Pancreas (tissue), 10 donors: Measurements from ENCODE around the gene DHODH. TPM values are rescaled to one million over a fixed set of nuclear protein-coding genes. Genes with fewer than 3 reads are reported as not detected.

Experiments
- ATAC-seq, 4 donors: fragments of 200-7000 bp; cut with Tn5 transposase; one replicate each; pipeline versions ENCODE4 v1.8.0 to v1.9.1; 2020; ENCODE audit warnings: mild to moderate bottlenecking in 4 of 4, moderate library complexity in 4 of 4
- DNase-seq, 6 donors: peaks; one replicate each; pipeline ENCODE4 v3.0.0-alpha.2; 2020
- FAIRE-seq: peaks from 2 replicates; lab custom pipeline; 2012; peaks lifted over from hg19 to GRCh38; lab: Jason Lieb, UNC
- H3K27ac ChIP-seq, 4 donors: fragments of 200-600 bp; sonication (generic); 1 replicate in 3 of 4; 2 replicates in 1 of 4; pipeline versions ENCODE4 v1.5.0 to v1.8.0; 2020
- H3K27me3 ChIP-seq, 4 donors: fragments of 200-600 bp; one replicate each; pipeline ENCODE4 v1.8.0; 2021
- H3K36me3 ChIP-seq, 3 donors: fragments of 200-600 bp; sonication (generic) in 1 of 3; one replicate each; pipeline versions ENCODE4 v1.5.0 to v1.8.0; 2020 to 2021
- H3K4me1 ChIP-seq, 3 donors: fragments of 200-600 bp; one replicate each; pipeline ENCODE4 v1.8.0; 2021
- H3K4me3 ChIP-seq, 4 donors: fragments of 200-600 bp; sonication (generic) in 2 of 4; one replicate each; pipeline versions ENCODE4 v1.5.0 to v1.8.0; 2020 to 2021
- H3K9me3 ChIP-seq, 4 donors: fragments of 200-600 bp; one replicate each; pipeline ENCODE4 v1.8.0; 2021
- WGBS, 2 donors: extraction: QIAGEN DNeasy Blood & Tissue Kit; methylation state at CpG; one replicate each; pipeline ENCODE4 v1.1.7; 2013; 5-methylcytosine and 5-hydroxymethylcytosine counted together
- intact Hi-C, 3 donors: fragments of 100-400 bp; cut with DNase I; formaldehyde crosslinking; loops; one replicate each; pipeline versions ENCODE4 v1.11.1 to v1.14.2; 2022
- polyA plus RNA-seq, 2 donors: library from polyadenylated mRNA; stranded (reverse); fragments of 200-250 nt; gene quantifications; one replicate each; pipeline ENCODE4 v1.2.3, GENCODE V29; 2013
- total RNA-seq, 6 donors: library from RNA; stranded (reverse); fragmentation: NEBNext Ultra II Directional in 4 of 6; extraction: Animal tissue kit (Norgen Biotek cat#: 25700) in 4 of 6; gene quantifications; one replicate each; pipeline versions ENCODE4 v1.2.1 to v1.2.4, GENCODE V29; 2021 to 2023
- TF ChIP-seq, protein P1 (sequence below), 4 donors: fragments of 200-600 bp; sonication (generic) in 3 of 4; IDR thresholded peaks; one replicate each; pipeline versions ENCODE4 v1.5.0 to v1.8.0; 2021; ENCODE audit warnings: antibody characterized with exemption in 4 of 4
- donor health status: healthy with polysubstance abuse.
- donor health status: DM: no; HTN: no; CAD: no; lungs with moderate emphysema.
- donor health status: DM: no; HTN: no; CAD: no.
- donor health status: control.
- donor health status: control.
- donor health status: Bipolar disorder and iron deficiency.
- donor health status: DM: yes; HTN: yes; CAD: no.
- donor health status: DM: no; HTN: no; CAD: no.
- donor health status: DM: no; HTN: no; CAD: no.
- donor health status: DM: yes; HTN: yes; CAD: no.

Gene DHODH
- total and polyA plus RNA-seq, 8 donors, result 2.2 to 5.2 (median 4.2) TPM

DNA sequence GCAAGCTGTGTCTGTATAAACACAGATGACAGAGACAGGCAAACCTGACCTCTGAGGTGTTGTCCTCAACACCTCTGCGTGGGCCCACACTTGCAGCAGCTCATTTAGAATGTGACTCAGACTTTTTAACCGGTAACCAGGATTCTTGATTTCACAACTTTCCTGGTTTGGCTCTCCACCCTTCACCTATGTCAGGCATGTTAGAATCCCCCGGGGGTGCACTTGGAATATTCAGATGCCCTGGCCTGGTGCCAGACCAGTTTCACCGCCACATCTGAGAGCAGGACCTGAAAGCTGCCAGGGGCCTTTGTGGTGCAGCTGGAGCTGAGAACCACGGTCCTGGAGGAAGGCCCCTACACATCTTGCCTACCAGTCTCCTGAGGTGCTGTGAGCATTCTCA is 4.8 kb downstream of the DHODH start:
- intact Hi-C loops, result no loop called here
- H3K36me3 ChIP-seq, result no peaks in the 10 kb centered on the region
- DNase-seq (peak in 1 of 6 donors; percentile 39), ATAC-seq (no peak), FAIRE-seq (no peak)
- no peak overlapping the region for H3K4me3 ChIP-seq
- no peaks in the 10 kb centered on the region for H3K9me3 ChIP-seq
- H3K27me3 ChIP-seq, result no peaks in the 10 kb centered on the region
- no peak overlapping the region for H3K27ac ChIP-seq
- H3K4me1 ChIP-seq, result no peaks in the 10 kb centered on the region
- TF ChIP-seq, protein P1, sequence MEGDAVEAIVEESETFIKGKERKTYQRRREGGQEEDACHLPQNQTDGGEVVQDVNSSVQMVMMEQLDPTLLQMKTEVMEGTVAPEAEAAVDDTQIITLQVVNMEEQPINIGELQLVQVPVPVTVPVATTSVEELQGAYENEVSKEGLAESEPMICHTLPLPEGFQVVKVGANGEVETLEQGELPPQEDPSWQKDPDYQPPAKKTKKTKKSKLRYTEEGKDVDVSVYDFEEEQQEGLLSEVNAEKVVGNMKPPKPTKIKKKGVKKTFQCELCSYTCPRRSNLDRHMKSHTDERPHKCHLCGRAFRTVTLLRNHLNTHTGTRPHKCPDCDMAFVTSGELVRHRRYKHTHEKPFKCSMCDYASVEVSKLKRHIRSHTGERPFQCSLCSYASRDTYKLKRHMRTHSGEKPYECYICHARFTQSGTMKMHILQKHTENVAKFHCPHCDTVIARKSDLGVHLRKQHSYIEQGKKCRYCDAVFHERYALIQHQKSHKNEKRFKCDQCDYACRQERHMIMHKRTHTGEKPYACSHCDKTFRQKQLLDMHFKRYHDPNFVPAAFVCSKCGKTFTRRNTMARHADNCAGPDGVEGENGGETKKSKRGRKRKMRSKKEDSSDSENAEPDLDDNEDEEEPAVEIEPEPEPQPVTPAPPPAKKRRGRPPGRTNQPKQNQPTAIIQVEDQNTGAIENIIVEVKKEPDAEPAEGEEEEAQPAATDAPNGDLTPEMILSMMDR (IDR thresholded peaks at IDR 0.05), result no peak
- WGBS, 2 donors, result 53 to 55% methylated on average over 5 of the region's 5 CpGs

- ATAC-seq (no peak), DNase-seq (no peak), FAIRE-seq (no peak)
- H3K9me3 ChIP-seq, result no peaks in the 10 kb centered on the region
- no peak overlapping the region for H3K27ac ChIP-seq
- no peak overlapping the region for H3K4me3 ChIP-seq
- H3K4me1 ChIP-seq, result no peaks in the 10 kb centered on the region
- 71 to 72% methylated on average over 15 of the region's 15 CpGs for WGBS, 2 donors
- no peaks in the 10 kb centered on the region for H3K36me3 ChIP-seq
- intact Hi-C loops, result no loop called here
- TF ChIP-seq, protein P1 (IDR thresholded peaks at IDR 0.05), result no peak
- no peaks in the 10 kb centered on the region for H3K27me3 ChIP-seq
These were observed 5.5 kb downstream of the DHODH start for GRCh38 chr16:72013888-72014581.

DNA sequence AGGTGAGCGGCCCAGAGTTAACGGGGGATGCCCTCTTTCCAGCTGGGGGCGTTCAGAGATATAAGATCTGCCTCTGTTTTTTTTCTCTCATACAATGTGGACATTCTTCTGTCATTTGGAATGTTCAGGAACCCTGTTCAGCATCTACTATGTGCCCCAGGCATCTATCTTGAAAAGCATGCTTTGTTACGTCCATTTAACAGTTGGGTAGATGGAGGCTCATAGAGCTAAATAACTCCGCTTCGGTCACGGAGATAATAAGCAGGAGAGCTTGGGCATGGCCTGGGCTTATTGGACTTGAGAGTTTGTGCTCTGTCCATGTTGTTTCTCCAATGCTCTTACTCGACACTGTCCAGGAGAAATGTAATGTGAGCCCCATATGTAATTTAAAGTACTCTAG is 6.1 kb downstream of the DHODH start:
- Histone ChIP-seq H3K36me3 (no peaks in the 10 kb centered on the region), H3K4me1 (no peaks in the 10 kb centered on the region), H3K4me3 (no peak overlapping the region), H3K27ac (no peak overlapping the region), H3K9me3 (no peaks in the 10 kb centered on the region), H3K27me3 (no peaks in the 10 kb centered on the region)
- TF ChIP-seq, protein P1 (IDR thresholded peaks at IDR 0.05), result no peak
- FAIRE-seq (no peak), ATAC-seq (no peak), DNase-seq (no peak)
- 84 to 94% methylated on average over 8 of the region's 8 CpGs for WGBS, 2 donors
- intact Hi-C loops, result no loop called here

DNA sequence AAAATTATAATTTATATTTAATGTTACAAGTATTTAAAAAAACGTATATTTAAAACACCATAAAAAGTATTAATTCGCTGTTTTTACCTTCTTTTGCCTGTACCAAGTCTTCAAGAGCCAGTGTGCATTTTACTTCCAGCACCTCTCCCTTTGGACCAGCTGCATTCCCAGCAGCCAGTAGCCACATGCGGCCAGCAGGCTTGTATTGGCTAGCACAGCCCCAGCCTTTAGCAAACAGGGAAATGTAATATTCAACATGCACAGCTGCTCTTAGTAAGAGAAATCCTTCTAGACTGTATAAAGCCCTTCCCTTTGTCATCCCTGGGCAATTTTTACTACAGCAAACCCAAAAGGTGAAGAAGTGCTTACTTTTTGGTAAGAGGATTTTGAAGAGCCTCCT is 6.6 kb downstream of the DHODH start:
- H3K27ac ChIP-seq, result no peak overlapping the region
- no peaks in the 10 kb centered on the region for H3K4me1 ChIP-seq
- FAIRE-seq (no peak), DNase-seq (no peak), ATAC-seq (peak in 1 of 4 donors; percentile 50)
- intact Hi-C loops, result no loop called here
- no peaks in the 10 kb centered on the region for H3K27me3 ChIP-seq
- no peak overlapping the region for H3K4me3 ChIP-seq
- H3K36me3 ChIP-seq, result no peaks in the 10 kb centered on the region
- WGBS, 2 donors, result 75 to 89% methylated on average over 3 of the region's 3 CpGs
- TF ChIP-seq, protein P1 (IDR thresholded peaks at IDR 0.05), result no peak
- H3K9me3 ChIP-seq, result no peaks in the 10 kb centered on the region

DNA sequence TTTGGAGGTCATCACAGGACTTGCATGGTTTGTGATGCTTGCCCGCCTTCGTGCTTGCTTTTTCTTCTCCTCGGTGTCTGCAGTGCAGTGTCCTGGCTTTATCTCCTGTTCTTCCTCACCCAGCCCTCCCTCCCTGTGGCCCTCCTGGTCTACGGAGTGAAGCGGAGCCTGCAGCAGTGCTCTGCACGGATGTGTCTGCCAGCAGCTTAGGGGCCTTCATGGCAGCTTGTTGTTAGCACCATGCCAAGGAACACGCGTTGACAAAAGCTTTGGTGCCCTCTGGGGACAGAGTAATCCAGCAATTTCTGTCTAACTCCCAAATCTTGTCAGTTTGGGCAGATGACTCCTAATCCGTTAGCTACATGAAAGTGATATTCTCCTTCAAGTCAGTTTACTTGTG is 9.9 kb downstream of the DHODH start:
- intact Hi-C loops, result no loop called here

More for the DNA sequence above, 9.9 kb downstream of the DHODH start:
- H3K9me3 ChIP-seq, result no peaks in the 10 kb centered on the region
- DNase-seq (no peak), FAIRE-seq (no peak), ATAC-seq (no peak)
- H3K4me1 ChIP-seq, result no peaks in the 10 kb centered on the region
- H3K27me3 ChIP-seq, result no peaks in the 10 kb centered on the region
- peaks cover 0 to 8% (median 0%) of the 10 kb centered on the region in 3 donors for H3K36me3 ChIP-seq
- H3K27ac ChIP-seq, result no peak overlapping the region
- TF ChIP-seq, protein P1 (IDR thresholded peaks at IDR 0.05), result no peak
- WGBS, 2 donors, result 91 to 93% methylated on average over 9 of the region's 9 CpGs
- no peak overlapping the region for H3K4me3 ChIP-seq
